ENCODE data around the gene CSGALNACT2. TPM values are rescaled to one million over a fixed set of nuclear protein-coding genes. Genes with fewer than 3 reads are reported as not detected.

Gene CSGALNACT2
- total RNA-seq, 1 donor from 2014 or later, result 7.1 TPM

DNA sequence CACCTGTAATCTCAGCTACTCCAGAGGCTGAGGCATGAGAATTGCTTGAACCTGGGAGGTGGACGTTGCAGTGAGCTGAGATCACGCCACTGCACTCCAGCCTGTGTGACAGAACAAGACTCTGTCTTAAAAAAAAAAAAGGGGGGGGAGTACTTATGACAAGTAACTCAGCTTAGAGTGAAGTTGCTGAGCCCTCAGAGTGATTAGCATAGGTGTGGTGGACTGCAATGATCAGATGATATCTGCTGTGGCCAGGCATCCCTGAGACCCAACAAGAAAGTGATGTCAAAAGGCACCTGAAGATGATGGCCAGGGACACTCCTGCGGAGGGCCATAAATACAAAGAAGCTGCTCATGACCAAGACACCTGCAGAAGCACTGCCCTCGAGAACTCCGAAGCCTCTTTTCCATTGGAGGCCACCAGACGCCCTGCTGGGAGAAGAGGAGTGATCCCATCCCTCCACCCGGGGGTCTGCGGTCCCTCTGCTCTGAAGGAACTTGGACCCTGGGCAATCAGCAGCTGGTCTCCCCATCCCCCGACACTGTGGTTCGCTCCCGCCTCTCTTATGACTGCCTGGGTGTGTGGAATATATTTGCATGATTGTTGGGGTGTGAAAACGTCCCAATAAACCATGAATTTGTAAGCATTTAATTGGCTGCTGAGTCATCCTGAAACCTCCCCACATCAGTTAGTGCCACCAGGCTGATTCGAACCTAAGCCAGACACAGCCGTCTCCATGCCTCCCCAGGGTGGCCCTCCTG lies 82.6 kb downstream of the CSGALNACT2 start:
- H3K36me3 ChIP-seq, result no peaks in the 10 kb centered on the region
- no peaks in the 10 kb centered on the region for H3K4me1 ChIP-seq
- no peak overlapping the region for H3K27ac ChIP-seq (replicated peaks)
- H3K9me3 ChIP-seq (replicated peaks), result no peaks in the 10 kb centered on the region
- H3K27me3 ChIP-seq (ENCODE audit: low read depth), result peaks cover 58% of the 10 kb centered on the region
- H3K4me3 ChIP-seq, result no peak overlapping the region
- peak; percentile 2 for DNase-seq
- TF ChIP-seq, protein P1, sequence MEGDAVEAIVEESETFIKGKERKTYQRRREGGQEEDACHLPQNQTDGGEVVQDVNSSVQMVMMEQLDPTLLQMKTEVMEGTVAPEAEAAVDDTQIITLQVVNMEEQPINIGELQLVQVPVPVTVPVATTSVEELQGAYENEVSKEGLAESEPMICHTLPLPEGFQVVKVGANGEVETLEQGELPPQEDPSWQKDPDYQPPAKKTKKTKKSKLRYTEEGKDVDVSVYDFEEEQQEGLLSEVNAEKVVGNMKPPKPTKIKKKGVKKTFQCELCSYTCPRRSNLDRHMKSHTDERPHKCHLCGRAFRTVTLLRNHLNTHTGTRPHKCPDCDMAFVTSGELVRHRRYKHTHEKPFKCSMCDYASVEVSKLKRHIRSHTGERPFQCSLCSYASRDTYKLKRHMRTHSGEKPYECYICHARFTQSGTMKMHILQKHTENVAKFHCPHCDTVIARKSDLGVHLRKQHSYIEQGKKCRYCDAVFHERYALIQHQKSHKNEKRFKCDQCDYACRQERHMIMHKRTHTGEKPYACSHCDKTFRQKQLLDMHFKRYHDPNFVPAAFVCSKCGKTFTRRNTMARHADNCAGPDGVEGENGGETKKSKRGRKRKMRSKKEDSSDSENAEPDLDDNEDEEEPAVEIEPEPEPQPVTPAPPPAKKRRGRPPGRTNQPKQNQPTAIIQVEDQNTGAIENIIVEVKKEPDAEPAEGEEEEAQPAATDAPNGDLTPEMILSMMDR (IDR thresholded peaks at IDR 0.05; ENCODE audit: borderline replicate concordance), result no peak
- intact Hi-C loops (cut with micrococcal nuclease), result no loop called here

DNA sequence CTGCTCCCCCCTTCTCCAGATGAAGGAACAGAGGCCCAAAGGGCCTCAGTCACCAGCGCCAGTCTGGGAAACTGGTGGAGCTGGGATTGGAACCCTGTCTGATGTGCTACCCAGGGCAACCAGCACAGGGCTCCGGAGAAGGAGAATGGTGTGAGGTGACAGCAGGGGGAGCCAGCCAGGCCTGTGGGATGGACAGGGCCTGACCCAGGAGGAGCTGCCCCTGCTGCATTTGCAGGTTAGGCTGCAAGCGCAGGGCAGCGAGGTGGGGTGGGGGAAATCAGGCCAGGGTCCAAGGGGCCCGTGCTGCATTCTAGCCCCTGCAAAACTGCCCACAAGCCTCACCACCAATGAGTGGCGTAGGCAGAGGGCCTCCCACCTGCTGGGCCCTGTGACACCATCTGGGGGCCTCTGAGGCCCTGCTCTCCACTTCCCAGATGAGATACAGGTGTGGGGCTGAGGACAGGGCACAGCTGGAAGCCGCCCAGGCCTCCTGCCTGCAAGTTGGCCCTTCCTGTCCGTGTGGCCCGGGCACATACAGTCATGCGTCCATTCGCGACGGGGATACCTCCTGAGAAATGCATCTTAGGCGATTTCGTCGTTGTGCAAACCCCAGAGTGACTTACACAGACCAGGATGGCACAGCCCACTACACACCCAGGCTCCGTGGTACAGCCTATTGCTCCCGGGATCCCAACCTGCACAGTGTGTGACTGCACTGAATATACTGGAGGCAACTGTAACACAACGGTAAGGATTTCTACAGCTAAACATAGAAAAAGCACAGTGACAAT lies 83.4 kb downstream of the CSGALNACT2 start:
- intact Hi-C loops (cut with micrococcal nuclease), result no loop called here
- no peaks in the 10 kb centered on the region for H3K4me1 ChIP-seq
- DNase-seq, result peak; percentile 9

DNA sequence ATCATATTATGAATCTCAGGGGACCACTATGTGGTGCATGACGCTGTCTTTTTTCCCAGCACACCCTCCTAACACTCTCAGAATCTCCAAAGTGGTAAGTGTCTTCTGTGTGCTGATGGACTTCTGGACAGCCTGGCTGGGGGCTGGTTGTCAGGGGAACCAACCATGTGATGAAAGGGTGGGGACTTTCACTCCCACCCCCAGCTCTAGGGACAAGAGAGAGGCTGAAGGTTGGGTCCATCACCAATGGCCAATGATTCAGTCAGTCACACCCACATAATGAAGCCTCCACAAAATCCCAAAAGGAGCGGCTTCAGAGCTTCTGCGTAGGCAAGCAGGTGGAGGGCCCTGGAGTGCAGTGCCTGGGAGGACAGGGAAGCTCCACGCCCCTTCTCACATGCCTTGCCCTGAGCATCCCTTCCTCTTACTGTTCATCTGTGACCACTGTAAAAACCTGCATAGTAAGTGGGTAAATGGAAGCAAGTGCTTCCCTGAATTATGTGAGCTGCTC lies 84.0 kb downstream of the CSGALNACT2 start:
- intact Hi-C loops (cut with micrococcal nuclease), result no loop called here
- Histone ChIP-seq H3K27me3 (ENCODE audit: low read depth) (peaks cover 54% of the 10 kb centered on the region), H3K36me3 (no peaks in the 10 kb centered on the region), H3K27ac (replicated peaks) (no peak overlapping the region), H3K4me3 (no peak overlapping the region), H3K4me1 (no peaks in the 10 kb centered on the region), H3K9me3 (replicated peaks) (no peaks in the 10 kb centered on the region)
- TF ChIP-seq, protein P1 (IDR thresholded peaks at IDR 0.05; ENCODE audit: borderline replicate concordance), result no peak
- DNase-seq, result no peak

More for the DNA sequence above, 83.4 kb downstream of the CSGALNACT2 start:
- no peaks in the 10 kb centered on the region for H3K36me3 ChIP-seq
- H3K27me3 ChIP-seq (ENCODE audit: low read depth), result peaks cover 54% of the 10 kb centered on the region
- no peak overlapping the region for H3K4me3 ChIP-seq
- no peaks in the 10 kb centered on the region for H3K9me3 ChIP-seq (replicated peaks)
- TF ChIP-seq, protein P1 (IDR thresholded peaks at IDR 0.05; ENCODE audit: borderline replicate concordance), result no peak
- H3K27ac ChIP-seq (replicated peaks), result no peak overlapping the region

DNA sequence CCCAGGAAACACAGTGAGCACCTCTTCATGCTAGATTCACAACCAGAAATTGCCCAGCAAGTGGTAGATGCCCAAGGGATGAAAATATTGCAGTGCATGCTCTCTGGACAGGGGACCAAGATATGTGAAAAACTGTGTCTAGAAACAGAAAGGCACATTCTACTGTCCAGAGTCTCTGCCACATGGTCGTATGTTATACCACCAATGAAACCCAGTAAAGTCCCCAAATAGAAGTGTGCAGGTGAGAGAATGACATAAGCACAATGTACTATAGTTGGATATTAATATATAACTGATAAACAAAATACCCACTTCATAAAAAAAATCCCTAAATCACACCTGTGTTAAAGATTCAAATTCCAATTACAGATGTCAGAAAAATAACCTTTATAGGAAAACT lies 84.8 kb downstream of the CSGALNACT2 start:
- Histone ChIP-seq H3K27ac (replicated peaks) (no peak overlapping the region), H3K9me3 (replicated peaks) (no peaks in the 10 kb centered on the region), H3K27me3 (ENCODE audit: low read depth) (peaks cover 54% of the 10 kb centered on the region), H3K36me3 (no peaks in the 10 kb centered on the region), H3K4me3 (no peak overlapping the region), H3K4me1 (no peaks in the 10 kb centered on the region)
- TF ChIP-seq, protein P1 (IDR thresholded peaks at IDR 0.05; ENCODE audit: borderline replicate concordance), result no peak
- DNase-seq, result no peak
- intact Hi-C loops (cut with micrococcal nuclease), result no loop called here

- intact Hi-C loops (cut with micrococcal nuclease), result no loop called here
- TF ChIP-seq, protein P1 (IDR thresholded peaks at IDR 0.05; ENCODE audit: borderline replicate concordance), result no peak
- Histone ChIP-seq H3K36me3 (no peaks in the 10 kb centered on the region), H3K9me3 (replicated peaks) (no peaks in the 10 kb centered on the region), H3K4me1 (peaks cover 7% of the 10 kb centered on the region), H3K27ac (replicated peaks) (no peak overlapping the region), H3K27me3 (ENCODE audit: low read depth) (peaks cover 54% of the 10 kb centered on the region), H3K4me3 (no peak overlapping the region)
- DNase-seq, result no peak
These were observed 86.1 kb downstream of the CSGALNACT2 start for GRCh38 chr10:43224321-43224720.
